HG03280 (cell line): ENCODE measurements around the gene DAG1.
"Not testable (repeated sequence)": the region's sequence is repeated elsewhere in the genome, so short reads cannot be mapped to it uniquely, and the experiment has no call there.

Experiments
- ATAC-seq: cut with Tn5 transposase; IDR thresholded peaks from one replicate; pipeline ENCODE4 v1.9.1; 2021; ENCODE audit warnings: mild to moderate bottlenecking, moderate library complexity; ENCODE audit not compliant: unreplicated experiment

DAG1 gene

DNA sequence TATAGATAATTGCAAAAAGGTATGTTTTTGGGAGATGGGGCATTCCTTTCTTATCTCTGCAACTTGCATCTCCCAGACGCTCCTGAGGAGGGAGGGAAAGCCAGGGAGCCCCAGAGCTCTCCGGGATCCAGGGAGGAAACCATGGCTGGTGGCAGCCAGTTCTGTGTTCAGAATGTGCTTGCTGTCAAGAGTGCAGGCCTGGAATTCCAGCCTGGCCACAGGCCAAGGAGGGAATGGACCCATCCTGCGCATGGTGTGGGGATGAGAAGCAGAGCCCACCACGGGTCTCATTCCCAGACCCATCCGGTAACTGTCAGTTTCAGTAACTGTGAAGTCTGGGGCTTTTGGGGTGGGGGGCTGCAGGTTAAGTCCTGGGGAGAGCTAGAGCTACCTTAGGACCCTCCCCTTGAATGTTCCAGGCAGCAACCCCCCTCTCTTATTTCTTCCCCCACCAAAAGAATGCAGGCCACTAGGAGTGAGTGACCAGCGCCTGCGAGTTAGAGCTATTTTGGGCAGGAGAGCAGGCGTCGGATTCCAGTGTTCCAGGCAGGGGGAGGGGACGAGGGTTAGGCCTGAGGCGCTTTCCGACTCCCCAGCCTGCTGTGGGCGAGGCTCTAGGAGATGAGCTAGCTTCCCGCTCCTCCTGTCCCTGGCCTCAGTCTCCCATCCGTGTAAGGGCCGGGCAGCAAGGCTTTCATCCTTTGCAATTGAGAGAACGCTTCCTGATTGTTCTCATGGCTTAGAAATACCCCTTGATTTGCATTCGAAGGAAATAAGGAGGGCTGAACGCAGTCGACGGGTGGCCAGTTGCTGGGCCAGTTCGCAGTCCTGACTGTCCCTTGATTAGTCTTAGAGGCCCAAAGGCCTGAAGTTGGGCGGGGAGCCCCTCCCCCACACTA is 781 bp upstream of the DAG1 start:
- no peak for ATAC-seq

DNA sequence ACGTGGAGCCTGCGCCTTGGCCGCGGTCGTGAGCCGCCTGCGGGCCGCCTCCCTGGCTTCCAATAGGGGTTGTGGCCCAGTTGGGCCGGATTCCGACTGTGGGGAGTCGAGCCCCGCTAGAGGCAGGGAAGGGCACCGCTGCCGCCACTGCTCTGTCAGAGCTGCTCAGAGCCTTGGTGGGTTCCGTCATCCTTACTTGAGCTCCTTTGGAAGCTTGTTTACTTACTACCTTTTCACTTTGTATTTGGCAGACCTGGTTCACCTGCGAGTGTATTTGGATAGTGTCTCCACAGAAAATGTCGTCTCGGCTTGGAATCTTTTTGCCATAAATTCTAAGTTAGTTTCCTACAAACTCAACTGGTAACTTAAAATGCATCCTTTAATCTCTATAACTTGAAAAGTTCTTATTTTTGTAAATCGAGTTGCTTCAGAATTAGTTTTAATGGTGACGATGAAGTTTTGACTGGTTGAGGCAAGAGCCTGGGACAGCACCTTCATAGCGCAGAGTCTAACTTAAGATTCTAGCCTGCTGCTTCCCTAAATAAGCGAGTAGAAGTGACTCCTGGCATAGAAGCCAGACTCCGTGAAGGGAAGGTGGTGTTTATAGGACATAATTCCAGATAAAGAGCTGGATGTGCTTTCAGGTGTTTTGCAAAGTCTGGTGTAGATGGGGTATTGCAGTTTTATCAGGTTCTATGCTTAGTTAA is 800 bp downstream of the DAG1 start:
- no peak for ATAC-seq

DNA sequence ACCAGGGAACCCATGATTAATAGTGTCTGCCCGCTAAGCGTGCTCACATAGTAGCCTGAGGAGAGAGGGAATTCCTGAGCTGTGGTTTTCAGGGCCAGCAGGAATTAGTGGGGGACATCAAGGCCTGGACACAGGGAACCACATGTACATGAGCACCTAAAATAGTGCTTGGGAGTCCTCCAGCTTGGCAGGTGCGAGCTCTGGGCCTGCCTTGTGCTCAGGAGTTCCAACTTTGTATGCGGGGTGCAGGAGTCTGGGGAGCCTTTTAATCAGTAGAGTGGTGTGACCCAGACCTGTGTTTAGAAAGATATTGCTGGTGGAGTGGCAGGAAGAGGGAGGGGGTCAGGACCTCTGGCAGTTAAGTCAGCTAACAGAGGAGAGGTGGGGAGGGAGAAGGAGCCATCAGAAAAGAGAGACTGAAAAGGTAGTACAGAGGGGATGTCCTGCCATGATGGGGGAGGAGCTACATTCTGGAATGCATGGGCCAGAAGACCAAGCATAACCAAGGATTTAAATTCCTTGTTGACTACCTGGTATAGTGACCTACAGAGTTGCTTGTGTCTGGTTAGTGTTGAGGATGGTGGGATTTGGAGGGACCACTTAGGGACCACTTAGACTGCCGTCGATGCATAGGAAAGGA is 1.9 kb downstream of the DAG1 start:
- no peak for ATAC-seq

DNA sequence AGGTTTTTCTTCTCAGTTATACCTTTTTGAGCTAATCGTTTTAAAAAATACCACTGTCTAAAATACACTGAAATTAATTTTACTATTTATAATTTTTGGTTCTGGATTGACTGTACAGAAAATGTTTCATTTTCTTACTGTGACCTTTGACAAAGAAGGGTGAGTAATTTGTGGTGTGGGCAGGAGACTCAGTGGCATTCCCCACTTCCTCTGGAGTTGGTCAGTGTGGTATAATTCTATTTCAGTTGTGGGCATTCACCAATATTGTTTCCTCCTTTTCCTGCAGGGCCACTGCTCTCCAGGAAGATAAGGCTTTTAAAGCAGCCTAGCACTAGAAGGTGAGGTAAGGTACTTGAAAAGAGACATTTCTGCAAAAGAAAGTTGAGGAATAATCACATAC is 6.5 kb downstream of the DAG1 start:
- no peak for ATAC-seq

DNA sequence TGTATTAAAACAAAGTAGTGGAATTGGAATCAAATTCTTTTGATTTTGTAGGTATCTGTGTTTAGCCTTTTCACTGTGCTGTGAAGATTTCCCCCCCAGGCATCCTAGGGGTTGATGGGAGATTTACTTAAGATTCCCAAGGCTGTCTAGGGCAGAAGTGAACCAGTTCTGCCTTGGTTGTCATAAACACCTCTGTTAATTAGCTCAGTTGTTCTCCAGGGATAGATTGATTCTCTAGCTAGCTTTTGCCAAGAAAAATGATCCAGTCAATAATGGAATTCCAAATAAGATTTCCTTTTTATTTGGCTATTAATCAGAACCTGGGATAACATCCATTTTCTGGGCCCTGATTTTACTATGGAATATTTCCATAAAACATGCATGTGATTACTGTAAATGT is 12.7 kb downstream of the DAG1 start:
- no peak for ATAC-seq

DNA sequence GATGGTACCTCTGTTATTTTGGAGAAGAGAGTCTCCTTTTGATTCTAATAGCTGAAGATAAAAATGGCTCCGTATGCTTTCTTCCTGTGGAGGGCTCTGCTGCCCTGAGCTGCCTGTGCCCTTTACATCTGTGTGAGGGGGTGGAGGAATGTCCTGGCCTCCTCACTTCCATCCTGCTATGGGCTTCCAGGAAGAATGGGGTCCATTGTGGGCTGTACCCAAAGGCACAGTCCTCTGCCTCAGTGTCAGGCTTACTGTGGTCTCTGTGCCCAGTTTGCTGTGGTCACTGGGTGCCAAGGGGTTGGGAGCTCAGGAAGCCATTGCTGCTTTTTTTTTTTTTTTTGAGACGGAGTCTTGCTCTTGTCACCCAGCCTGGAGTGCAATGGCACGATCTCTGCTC is 14.4 kb downstream of the DAG1 start:
- no peak for ATAC-seq

DNA sequence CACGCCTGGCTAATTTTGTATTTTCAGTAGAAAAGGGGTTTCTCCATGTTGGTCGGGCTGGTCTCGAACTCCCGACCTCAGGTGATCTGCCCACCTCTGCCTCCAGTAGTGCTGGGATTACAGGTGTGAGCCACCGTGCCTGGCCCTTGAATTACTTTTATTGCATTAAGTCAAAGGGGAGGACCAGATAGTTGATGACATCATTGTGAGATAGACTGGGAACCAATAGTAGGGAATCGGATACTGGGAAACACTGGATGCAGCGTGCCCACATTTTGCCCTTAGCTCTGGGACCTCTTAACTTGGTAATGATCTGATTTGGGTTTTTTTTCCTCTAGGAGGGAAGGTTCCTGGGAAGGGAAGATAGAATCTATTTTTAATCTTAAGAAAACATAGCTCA is 19.2 kb downstream of the DAG1 start:
- no peak for ATAC-seq

DNA sequence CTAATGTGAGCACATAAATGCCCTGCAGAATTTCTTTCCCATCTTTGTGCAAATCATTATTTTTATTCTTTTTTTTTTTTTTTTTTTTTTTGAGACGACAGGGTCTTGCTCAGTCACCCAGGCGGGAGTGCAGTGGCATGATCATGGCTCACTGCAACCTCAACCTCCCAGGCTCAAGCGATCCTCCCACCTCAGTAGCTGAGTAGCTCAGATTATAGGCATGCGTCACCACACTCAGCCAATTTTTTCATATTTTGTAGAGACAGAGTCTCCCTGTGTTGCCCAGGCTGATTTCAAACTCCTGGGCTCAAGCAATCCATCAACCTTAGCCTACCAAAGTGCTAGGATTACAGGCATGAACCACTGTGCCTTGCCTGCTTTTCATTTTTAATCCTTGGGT is 22.9 kb downstream of the DAG1 start:
- ATAC-seq = no peak

DNA sequence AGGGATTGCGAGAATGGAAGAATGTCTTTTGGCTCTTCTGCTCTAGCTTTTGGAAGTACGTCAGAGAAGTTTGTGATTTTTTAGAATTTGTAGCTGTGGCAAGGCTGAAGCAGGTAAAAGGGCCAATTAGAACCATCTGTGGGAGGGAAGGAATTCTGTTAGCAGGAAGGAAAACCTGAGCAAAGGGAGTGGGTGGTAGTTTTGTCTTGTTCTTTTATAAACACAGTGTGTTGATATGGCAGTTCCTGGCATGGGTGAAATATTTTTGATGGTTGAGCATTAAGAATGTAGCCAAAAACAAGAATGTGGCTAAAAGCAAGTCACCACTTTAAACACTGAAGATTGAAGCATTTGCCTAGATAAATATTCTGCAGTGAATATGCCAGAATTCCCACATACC is 23.8 kb downstream of the DAG1 start:
- ATAC-seq = no peak

DNA sequence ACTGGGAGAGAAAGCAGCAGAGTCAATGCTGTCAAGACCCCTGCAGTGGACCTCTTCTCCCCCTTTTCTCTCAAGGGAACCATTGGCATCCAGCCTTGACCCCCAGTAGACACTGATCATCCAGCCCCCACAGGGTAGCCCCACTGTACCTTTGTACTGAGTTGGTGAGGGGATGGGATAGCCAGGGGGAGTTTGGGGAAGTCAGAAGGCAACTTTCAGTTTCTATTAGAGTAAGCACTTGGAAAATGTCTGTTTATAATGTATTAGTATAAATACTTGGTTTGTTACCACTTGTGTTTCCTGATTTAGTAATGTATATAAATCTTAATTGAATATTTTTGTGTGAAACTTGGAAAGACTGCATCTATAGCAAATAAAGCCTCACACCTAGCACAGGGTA is 25.0 kb downstream of the DAG1 start:
- ATAC-seq = no peak

DNA sequence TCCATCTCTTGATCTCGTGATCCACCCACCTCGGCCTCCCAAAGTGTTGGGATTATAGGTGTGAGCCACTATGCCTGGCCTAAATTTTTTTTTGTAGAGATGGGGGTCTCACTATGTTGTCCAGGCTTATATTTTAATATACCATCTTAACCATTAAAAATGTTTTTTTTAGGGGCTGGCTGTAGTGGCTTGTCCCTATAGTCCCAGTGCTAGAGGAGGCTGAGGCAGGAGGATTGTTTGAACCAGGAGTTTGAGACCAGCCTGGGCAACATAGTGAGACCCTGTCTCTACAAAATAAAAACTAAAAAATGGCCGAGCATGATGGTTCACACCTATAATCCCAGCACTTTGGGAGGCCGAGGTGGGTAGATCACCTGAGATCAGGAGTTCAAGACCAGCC is 26.8 kb downstream of the DAG1 start:
- ATAC-seq = not testable (repeated sequence)

DNA sequence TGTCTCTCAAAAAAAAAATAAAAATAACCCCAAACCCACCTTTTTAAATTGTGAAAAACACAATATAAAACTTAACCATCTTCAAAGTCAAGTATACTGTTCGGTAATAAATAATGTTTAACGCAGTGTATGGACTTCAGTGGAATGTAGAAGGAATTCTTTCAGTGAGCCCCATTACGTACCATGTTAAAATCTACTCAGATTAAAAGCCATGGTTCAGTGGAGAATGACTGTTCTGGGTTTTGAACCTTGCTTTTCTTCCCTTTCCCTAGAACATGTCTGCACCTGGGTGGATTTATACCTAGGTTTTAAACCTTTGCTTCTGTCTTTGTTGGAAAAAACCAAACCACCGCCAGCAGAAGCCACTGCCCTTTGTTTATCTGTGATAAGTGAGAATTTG is 27.5 kb downstream of the DAG1 start:
- ATAC-seq = no peak

DNA sequence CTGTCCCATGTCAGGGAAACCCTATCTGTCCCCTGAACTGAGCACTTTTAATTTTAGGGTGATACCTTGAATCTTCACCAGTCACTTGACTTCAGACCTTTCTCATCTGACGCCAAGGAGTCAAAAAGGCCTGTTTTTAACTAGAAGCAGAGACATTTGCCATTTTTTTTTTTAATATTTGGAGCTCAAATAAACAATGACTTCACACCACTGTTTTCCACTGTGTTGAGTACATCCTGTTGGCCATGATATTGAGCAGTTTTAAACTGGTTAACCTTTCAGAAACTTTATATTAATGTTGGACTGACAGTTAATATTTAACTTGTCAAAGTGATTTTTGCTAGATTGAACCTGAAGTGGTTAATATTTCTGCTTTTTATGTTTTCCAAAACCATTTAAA is 28.2 kb downstream of the DAG1 start:
- ATAC-seq = no peak

DNA sequence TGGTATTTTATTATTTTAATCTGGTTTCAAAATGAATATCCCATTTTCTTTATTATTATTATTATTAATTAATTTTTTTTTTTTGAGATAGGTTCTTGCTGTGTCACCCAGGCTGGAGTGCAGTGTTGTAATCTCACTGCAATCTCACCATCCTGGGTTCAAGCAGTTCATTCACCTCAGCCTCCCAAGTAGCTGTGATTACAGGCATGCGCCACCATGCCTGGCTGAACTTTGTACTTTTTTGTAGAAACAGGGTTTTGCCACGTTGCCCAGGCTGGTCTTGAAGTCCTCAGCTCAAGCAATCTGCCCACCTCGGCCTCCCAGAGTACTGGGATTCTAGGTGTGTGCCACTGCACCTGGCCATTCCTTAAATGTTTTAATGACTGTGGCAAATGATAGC is 28.6 kb downstream of the DAG1 start:
- ATAC-seq = no peak

DNA sequence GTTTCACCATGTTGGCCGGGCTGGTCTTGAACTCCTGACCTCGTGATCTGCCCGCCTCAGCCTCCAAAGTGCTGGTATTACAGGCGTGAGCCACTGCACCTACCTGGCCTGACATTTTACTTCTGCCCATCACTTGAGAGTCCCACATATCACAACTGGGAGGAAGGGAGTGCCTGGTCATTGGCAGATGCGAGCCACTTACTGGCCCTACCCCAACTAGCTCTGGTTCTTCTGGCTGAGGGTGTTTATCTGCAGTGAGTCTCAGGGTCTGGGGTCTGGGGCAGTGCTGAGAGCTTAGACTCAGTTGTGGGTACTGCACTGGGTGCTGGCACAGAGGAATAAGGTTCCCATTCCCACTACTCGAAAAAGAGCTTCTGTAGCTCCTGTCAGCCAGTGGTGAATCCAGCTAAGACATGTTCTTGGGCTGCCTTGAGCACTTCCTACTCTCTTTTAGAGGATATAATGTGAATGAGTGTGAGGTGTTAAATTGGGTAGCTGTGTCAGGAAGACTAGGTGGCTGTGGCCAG is 30.2 kb downstream of the DAG1 start:
- no peak for ATAC-seq

DNA sequence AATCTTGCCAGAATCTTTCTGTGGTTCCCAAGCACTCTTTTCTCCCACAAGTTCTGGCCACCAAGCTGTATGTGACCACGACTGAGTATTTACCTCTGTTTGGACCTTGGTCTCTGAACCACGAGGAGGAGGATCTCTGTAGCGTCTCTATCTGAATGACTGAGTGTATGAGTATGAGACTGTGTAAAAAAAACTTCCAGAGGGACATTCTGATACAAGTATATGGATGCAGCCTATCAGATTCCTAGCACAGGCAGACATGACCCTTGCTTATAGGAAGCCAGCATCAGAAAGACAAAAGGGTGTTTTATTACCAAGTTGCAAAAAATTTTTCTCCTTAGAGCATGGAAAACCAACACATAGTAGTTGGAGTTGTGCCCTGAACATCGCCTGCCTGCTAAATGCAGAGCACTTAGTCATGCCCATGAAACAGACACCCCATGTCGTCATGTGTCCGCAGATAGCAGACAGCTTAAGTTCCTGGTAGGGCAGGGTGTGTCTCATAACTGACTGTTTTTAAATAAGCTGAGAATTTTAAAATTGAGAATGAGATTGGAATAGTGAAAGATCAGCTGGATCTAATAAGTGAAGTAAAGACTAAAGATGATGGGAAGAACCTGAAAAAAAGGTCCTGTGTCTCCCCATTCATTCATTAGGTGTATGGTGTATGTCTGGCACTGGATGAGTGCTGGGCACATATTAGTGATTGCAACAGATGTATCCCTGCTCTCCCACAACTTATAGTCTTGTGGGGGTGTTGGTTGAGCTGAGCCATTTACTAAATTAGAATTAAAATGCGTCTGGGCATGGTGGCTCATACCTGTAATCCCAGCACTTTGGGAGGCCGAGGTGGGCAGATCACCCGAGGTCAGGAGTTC is 30.9 kb downstream of the DAG1 start:
- no peak for ATAC-seq

DNA sequence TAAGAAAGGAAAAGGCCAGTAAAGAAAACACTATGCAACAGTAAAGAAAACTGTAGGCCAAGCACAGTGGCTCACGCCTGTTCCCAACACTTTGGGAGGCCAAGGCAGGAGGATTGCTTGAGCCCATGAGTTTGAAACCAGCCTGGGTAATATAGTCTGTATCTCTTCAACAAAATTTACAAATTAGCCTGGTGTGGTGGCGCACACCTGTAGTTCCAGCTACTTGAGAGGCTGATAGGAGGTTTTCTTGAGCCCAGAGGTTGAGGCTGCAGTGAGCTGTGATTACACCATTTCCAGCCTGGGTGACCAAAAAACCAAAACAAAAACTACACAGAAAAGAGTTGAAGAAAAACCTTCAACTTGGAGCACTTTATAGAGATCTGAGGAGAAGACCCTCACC is 31.8 kb downstream of the DAG1 start:
- ATAC-seq = no peak

DNA sequence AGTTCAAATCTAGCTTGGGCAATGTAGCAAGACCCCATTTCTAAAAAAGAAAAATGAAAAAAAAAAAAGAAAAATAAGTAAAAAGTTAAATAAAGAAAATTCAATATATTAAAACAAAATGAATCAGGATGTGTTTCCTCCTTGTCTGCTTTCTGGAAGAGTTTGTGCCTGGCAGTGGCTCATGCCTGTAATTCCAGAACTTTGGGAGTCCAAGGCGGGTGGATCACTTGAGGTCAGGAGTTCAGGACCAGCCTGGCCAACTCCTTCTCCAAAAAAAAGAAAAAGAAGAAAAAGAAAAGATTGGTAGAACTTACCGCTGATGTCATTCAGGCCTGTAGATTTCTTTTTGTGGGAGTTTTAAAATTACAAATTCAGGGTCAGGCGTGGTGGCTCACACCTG is 36.8 kb downstream of the DAG1 start:
- ATAC-seq = no peak

DNA sequence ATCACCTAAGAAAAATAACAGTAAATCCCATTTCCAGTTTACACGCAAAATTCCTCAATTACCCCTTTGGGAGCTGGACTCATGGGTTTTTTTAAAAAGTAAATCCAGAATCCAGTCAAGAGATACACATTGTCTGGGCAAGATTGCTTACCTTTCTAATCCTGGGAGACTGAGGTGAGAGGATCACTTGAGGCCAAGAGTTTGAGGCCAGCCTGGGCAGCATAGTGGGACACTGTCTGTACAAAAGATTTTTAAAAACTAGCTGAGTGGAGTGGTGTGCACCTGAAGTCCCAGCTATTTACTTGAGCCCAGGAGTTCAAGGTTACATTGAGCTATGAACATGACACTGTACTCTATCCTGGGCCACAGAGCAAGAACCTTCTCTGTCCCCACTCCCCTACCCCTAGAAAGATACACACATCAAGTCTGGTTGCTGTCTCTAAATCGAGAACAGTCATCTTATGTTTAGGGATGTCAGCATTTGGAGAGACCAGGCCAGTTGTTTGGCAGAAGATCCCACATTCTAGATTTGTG is 39.0 kb downstream of the DAG1 start:
- ATAC-seq = no peak

DNA sequence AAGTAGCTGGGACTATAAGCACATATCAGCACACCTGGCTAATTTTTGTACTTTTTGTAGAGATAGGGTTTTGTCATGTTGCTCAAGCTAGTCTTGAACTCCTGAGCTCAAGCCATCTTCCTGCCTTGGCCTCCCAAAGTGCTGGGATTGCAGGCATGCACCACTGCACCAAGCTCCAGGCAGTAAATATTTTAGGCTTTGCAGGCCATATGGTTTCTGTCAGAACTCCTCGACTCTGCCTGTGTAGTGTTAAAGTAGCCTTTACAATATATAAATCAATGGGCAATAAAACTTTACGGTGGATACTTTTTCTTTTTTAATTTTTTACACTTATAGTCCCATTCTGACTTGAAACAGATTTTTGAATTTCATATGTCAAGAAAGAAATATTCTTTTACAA is 41.6 kb downstream of the DAG1 start:
- no peak for ATAC-seq
